Adrenal gland (tissue), 12 donors: ENCODE results near the gene LMBR1L. TPM values are rescaled to one million over a fixed set of nuclear protein-coding genes. Genes with fewer than 3 reads are reported as not detected.

Experiments used
- DNase-seq, 7 donors: peaks; one replicate each; pipeline ENCODE4 v3.0.0-alpha.2; 2019 to 2020
- H3K27ac ChIP-seq, 5 donors: fragments of 200-600 bp; sonication (generic) in 4 of 5; 1 replicate in 3 of 5; 2 replicates in 2 of 5; pipeline versions ENCODE4 v1.5.1 to v1.8.0; 2016 to 2020; ENCODE audit warnings: mild to moderate bottlenecking in 1 of 5
- H3K27me3 ChIP-seq: fragments of 200-600 bp; 2 replicates; pipeline ENCODE4 v1.8.0; 2021
- H3K36me3 ChIP-seq, 2 donors: fragments of 200-600 bp; replicated peaks in 1 of 2; 1 replicate in 1 of 2; 2 replicates in 1 of 2; pipeline versions ENCODE4 v1.5.1 to v1.8.0; 2018 to 2022
- H3K4me1 ChIP-seq, 2 donors: fragments of 200-600 bp; replicated peaks in 1 of 2; 1 replicate in 1 of 2; 2 replicates in 1 of 2; pipeline versions ENCODE4 v1.5.1 to v1.8.0; 2018 to 2021
- H3K4me3 ChIP-seq, 4 donors: fragments of 200-600 bp; sonication (generic) in 3 of 4; one replicate each; pipeline ENCODE4 v1.5.1; 2016 to 2018
- H3K9me3 ChIP-seq, 3 donors: fragments of 200-600 bp; sonication (generic) in 1 of 3; replicated peaks in 1 of 3; 1 replicate in 2 of 3; 2 replicates in 1 of 3; pipeline versions ENCODE4 v1.5.1 to v1.8.0; 2016 to 2021
- POLR2A ChIP-seq, 2 donors: fragments of 450-650 bp; IDR thresholded peaks; one replicate each; pipeline ENCODE4 v1.6.1; 2017; ENCODE audit warnings: antibody characterized with exemption in 2 of 2, mild to moderate bottlenecking in 2 of 2, moderate library complexity in 1 of 2
- WGBS, 4 donors: extraction: QIAGEN DNeasy Blood & Tissue Kit in 2 of 4; methylation state at CpG; one replicate each; pipeline versions ENCODE4 v1.1.5 to v1.1.7; 2013 to 2017; 5-methylcytosine and 5-hydroxymethylcytosine counted together
- intact Hi-C, 2 donors: fragments of 100-400 bp; cut with DNase I; formaldehyde crosslinking; loops; one replicate each; pipeline versions ENCODE4 v1.14.1 to v1.15.0; 2022 to 2023
- polyA plus RNA-seq, 3 donors: library from polyadenylated mRNA; stranded (reverse); fragments of 200-250 nt in 2 of 3; fragments of 350-450 nt in 1 of 3; fragmentation: Illumina TruSeq in 1 of 3; extraction: RNeasy Lipid Tissue Mini Kit (QIAGEN cat#74804) in 1 of 3; gene quantifications; one replicate each; pipeline ENCODE4 v1.2.3, GENCODE V29; 2013 to 2014
- total RNA-seq, 9 donors: library from RNA; depleted of rRNA in 4 of 9; stranded (reverse); fragments of >200 nt in 4 of 9; fragments of 120-200 nt in 1 of 9; fragmentation: NEBNext Ultra II Directional in 1 of 9; extraction: Animal tissue kit (Norgen Biotek cat#: 25700) in 1 of 9; gene quantifications; one replicate each; pipeline versions ENCODE4 v1.1.0 to v1.2.4, GENCODE V29; 2013 to 2023
- TF ChIP-seq, protein P1 (sequence below), 6 experiments: fragments of 450-650 bp in 4 of 6; fragments of 200-600 bp in 2 of 6; sonication (generic) in 1 of 6; IDR thresholded peaks; 1 replicate in 5 of 6; 2 replicates in 1 of 6; pipeline versions ENCODE4 v1.5.1 to v1.8.0; 2016 to 2021; ENCODE audit warnings: antibody characterized with exemption in 6 of 6, mild to moderate bottlenecking in 2 of 6, moderate library complexity in 1 of 6
- donor health status: healthy with polysubstance abuse.
- donor health status: Bipolar disorder and iron deficiency.
- donor health status: DM: yes; HTN: yes; CAD: no.
- donor health status: DM: no; HTN: no; CAD: no.
- donor health status: DM: no; HTN: no; CAD: no.
- donor health status: DM: yes; HTN: yes; CAD: no.

LMBR1L gene
- total and polyA plus RNA-seq, 12 donors: 20.6 to 136 (median 77.5) TPM

DNA sequence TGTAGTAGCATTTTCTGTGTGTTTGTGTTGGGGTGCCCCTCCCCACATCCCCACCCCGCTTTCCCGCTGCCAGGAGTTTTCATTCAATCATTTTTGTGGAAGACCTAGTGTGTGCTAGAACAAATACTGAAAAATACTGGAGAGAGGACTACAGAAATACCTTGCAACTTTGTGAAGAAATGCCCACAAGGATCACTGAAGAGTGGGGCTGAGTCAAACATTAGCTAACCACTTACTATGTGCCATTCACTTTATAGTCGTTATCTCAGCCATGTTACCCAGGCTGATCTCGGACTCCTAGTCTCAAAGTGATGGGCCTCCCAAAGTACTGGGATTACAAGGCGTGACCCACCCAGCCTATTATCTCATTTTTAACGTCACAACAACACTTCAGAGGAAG lies 559 bp upstream of the LMBR1L start:
- intact Hi-C loops: no loop called here
- Histone ChIP-seq H3K27me3 (no peaks in the 10 kb centered on the region), H3K36me3 (peaks cover 0 to 7% of the 10 kb centered on the region in 2 donors), H3K4me1 (peaks cover 25 to 37% of the 10 kb centered on the region in 2 donors), H3K4me3 (peak overlapping the region in 2 of 4 donors; percentile 73 to 91), H3K27ac (peak overlapping the region; percentile 34 to 97 (median 97)), H3K9me3 (no peaks in the 10 kb centered on the region)
- no peak for DNase-seq
- WGBS, 4 donors: 38 to 50% (median 45%) methylated on average over 6 of the region's 6 CpGs
- no peak for TF ChIP-seq POLR2A (IDR thresholded peaks at IDR 0.05)
- TF ChIP-seq, protein P1, sequence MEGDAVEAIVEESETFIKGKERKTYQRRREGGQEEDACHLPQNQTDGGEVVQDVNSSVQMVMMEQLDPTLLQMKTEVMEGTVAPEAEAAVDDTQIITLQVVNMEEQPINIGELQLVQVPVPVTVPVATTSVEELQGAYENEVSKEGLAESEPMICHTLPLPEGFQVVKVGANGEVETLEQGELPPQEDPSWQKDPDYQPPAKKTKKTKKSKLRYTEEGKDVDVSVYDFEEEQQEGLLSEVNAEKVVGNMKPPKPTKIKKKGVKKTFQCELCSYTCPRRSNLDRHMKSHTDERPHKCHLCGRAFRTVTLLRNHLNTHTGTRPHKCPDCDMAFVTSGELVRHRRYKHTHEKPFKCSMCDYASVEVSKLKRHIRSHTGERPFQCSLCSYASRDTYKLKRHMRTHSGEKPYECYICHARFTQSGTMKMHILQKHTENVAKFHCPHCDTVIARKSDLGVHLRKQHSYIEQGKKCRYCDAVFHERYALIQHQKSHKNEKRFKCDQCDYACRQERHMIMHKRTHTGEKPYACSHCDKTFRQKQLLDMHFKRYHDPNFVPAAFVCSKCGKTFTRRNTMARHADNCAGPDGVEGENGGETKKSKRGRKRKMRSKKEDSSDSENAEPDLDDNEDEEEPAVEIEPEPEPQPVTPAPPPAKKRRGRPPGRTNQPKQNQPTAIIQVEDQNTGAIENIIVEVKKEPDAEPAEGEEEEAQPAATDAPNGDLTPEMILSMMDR (IDR thresholded peaks at IDR 0.05): no peak

DNA sequence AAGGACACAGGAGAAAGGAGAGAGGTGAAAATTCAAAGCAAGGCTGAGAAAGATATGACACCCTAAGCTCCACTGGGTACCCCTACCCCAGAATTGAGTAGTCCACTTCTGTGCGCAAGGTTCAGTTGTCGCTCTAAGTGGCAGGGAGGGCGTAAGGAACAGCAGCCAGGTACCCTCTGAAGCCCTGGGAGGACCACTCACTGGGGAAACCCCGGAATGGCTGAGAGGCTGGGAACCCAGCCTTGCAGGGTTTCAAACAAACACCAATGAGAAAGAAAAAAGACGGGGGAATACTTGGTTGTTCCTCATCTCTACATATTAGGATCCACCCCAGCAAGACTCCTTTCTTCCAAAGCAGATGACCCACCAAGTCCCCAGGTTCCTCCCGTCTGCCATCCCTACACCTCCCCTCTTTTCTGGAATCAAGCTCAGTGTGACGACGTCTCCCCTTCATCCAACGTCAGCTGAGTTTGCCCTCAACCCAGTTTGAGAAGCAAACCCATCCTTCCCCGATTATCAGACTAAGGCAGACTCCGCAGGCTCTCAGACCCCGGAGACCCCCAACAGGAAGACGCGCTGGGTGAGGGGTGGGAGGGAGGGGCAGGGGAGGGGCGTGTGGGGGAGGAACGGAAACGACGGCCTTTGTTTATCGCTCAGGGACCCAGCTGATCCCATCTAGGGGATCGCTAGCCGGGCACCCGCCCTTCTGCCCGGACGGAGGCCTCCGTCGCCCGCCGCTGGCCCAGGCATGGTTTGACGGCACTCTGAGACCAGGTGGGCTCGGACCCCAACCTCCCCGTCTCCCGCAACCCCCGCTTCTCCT lies 795 bp downstream of the LMBR1L start:
- peak overlapping the region; percentile 9 to 93 (median 82) for H3K4me3 ChIP-seq
- peaks cover 25 to 50% of the 10 kb centered on the region in 2 donors for H3K4me1 ChIP-seq
- H3K9me3 ChIP-seq: no peaks in the 10 kb centered on the region
- H3K27ac ChIP-seq: peak overlapping the region; percentile 42 to 97 (median 97)
- 3 to 8% (median 3%) methylated on average over 11 to 33 of the region's 33 CpGs for WGBS, 4 donors
- peaks cover 0 to 20% of the 10 kb centered on the region in 2 donors for H3K36me3 ChIP-seq
- intact Hi-C loops: no loop called here
- no peak for TF ChIP-seq POLR2A (IDR thresholded peaks at IDR 0.05)
- TF ChIP-seq, protein P1 (IDR thresholded peaks at IDR 0.05): no peak
- H3K27me3 ChIP-seq: no peaks in the 10 kb centered on the region
- DNase-seq: peak in 4 of 7 donors; percentile 40 to 62 (median 43)

DNA sequence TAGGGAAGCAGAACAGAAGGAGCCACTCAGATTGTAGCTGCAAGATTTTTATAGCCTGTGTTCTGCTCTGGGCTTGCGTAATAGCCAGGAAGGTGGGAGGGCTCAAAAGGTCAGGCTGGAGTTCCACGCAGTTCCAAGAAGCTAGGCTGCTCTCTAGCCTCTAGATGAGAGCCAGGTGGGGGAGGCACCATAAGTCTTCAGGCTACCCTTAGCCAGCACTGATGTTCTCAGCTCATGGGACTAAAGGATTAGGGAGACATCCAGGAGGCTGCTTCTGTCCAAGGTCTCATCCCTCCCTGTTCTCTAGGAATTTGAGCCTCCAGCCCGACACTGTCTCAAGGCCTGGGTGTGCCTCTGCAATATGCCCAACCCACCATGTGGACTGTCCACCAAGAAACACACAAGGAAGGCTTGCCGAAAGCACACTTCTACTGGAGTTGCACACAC lies 1.7 kb downstream of the LMBR1L start:
- H3K27me3 ChIP-seq: no peaks in the 10 kb centered on the region
- intact Hi-C loops: no loop called here
- 2 to 9% (median 6%) methylated on average over 3 to 4 of the region's 4 CpGs for WGBS, 4 donors
- H3K9me3 ChIP-seq: no peaks in the 10 kb centered on the region
- TF ChIP-seq, protein P1 (IDR thresholded peaks at IDR 0.05): peak in 1 of 6 experiments; percentile 5
- peak; percentile 38 to 73 for TF ChIP-seq POLR2A (IDR thresholded peaks at IDR 0.05)
- peak overlapping the region in 2 of 4 donors; percentile 73 to 91 for H3K4me3 ChIP-seq
- peaks cover 25 to 50% of the 10 kb centered on the region in 2 donors for H3K4me1 ChIP-seq
- H3K27ac ChIP-seq: peak overlapping the region; percentile 23 to 97 (median 97)
- peak; percentile 66 to 89 (median 80) for DNase-seq
- peaks cover 0 to 29% of the 10 kb centered on the region in 2 donors for H3K36me3 ChIP-seq

DNA sequence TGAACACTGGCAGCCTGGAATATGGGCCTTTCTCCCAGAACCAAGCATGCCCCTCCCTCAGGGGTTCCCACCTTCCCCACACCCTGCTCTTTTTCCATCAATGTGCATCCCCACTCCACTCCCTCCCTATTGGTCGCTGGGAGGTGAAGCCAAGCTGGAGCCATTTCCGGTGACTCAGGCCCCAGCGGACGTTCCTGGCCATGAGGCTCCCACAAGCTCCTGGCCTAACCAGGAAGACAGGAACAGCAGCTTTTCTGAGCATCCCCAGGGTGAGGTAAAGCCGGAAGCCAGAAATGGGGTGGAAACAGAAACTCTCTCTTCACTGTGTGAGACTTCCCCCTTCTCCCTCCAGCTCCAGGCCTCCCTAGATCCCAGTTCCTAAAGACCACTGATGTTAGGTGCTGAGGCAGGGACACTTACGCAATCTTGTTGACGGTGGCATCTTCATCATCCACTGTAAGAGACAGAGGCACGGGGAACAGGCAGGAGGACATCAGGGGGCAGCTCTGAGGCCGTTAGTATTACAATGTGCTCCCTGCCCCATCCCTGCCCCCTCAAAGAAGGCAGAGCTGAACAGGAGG lies 5.1 kb downstream of the LMBR1L start:
- WGBS, 4 donors: 56 to 58% (median 56%) methylated on average over 7 to 9 of the region's 9 CpGs
- H3K9me3 ChIP-seq: no peaks in the 10 kb centered on the region
- intact Hi-C loops: no loop called here
- DNase-seq: no peak
- no peak for TF ChIP-seq POLR2A (IDR thresholded peaks at IDR 0.05)
- TF ChIP-seq, protein P1 (IDR thresholded peaks at IDR 0.05): no peak
- H3K4me1 ChIP-seq: peaks cover 25 to 53% of the 10 kb centered on the region in 2 donors
- peaks cover 0 to 63% of the 10 kb centered on the region in 2 donors for H3K36me3 ChIP-seq
- no peak overlapping the region for H3K4me3 ChIP-seq
- no peak overlapping the region for H3K27ac ChIP-seq
- H3K27me3 ChIP-seq: no peaks in the 10 kb centered on the region
